GM23338 (cell line): ENCODE results near the gene KRT8. TPM values are rescaled to one million over a fixed set of nuclear protein-coding genes. Genes with fewer than 3 reads are reported as not detected.
A peak's percentile ranks its signal among the peaks of the same experiment; 100 is the strongest.
"Not testable (repeated sequence)": the region's sequence is repeated elsewhere in the genome, so short reads cannot be mapped to it uniquely, and the experiment has no call there.

Experiments
- ATAC-seq: fragments of 200-7000 bp; cut with Tn5 transposase; 3 replicates; pipeline ENCODE4 v1.9.1; 2020
- DNase-seq: peaks from one replicate; pipeline ENCODE4 v3.0.0-alpha.2; 2015; ENCODE audit warnings: low spot score
- H2AFZ ChIP-seq: fragments of 200-600 bp; sonication (generic); 2 replicates; pipeline ENCODE4 v1.8.0; 2016; ENCODE audit warnings: antibody characterized with exemption, mild to moderate bottlenecking, moderate library complexity
- H3F3A ChIP-seq: fragments of 200-600 bp; sonication (generic); replicated peaks from 2 replicates; pipeline ENCODE4 v1.8.0; 2017; ENCODE audit warnings: antibody characterized with exemption, mixed run types, low read depth
- H3K27ac ChIP-seq: fragments of 200-600 bp; sonication (generic); 2 replicates; pipeline ENCODE4 v1.6.1; 2016; ENCODE audit warnings: low read depth
- H3K27me3 ChIP-seq: fragments of 200-600 bp; sonication (generic); 2 replicates; pipeline ENCODE4 v1.8.0; 2016; ENCODE audit warnings: mild to moderate bottlenecking, mixed run types, moderate library complexity; ENCODE audit not compliant: insufficient read depth
- H3K36me3 ChIP-seq: fragments of 200-600 bp; sonication (generic); 2 replicates; pipeline ENCODE4 v1.8.0; 2016; ENCODE audit warnings: mild to moderate bottlenecking; ENCODE audit not compliant: insufficient read depth
- H3K4me1 ChIP-seq: fragments of 200-600 bp; sonication (generic); 2 replicates; pipeline ENCODE4 v1.8.0; 2016; ENCODE audit warnings: mild to moderate bottlenecking, moderate library complexity; ENCODE audit not compliant: insufficient read depth
- H3K4me2 ChIP-seq: fragments of 200-600 bp; sonication (generic); 2 replicates; pipeline ENCODE4 v1.7.1; 2017; ENCODE audit warnings: mixed run types
- H3K4me3 ChIP-seq: fragments of 200-600 bp; sonication (generic); 2 replicates; pipeline ENCODE4 v1.6.1; 2016; ENCODE audit warnings: mixed run types
- H3K79me2 ChIP-seq: fragments of 200-600 bp; sonication (generic); replicated peaks from 2 replicates; pipeline ENCODE4 v1.8.0; 2017; ENCODE audit warnings: mild to moderate bottlenecking; ENCODE audit not compliant: insufficient read depth
- H3K9me2 ChIP-seq: fragments of 200-600 bp; sonication (generic); 2 replicates; pipeline ENCODE4 v1.8.0; 2017; ENCODE audit not compliant: insufficient read depth
- H4K20me1 ChIP-seq: fragments of 200-600 bp; sonication (generic); replicated peaks from 2 replicates; pipeline ENCODE4 v1.8.0; 2017; ENCODE audit warnings: mild to moderate bottlenecking; ENCODE audit not compliant: insufficient read depth
- H3K27ac Mint-ChIP-seq: 2 replicates; pipeline ENCODE4 v1.8.0; 2020; ENCODE audit warnings: inconsistent platforms, mild to moderate bottlenecking, moderate library complexity, mixed read lengths
- H3K27me3 Mint-ChIP-seq: 3 replicates; pipeline ENCODE4 v1.8.0; 2022; ENCODE audit warnings: low read depth, mild to moderate bottlenecking, moderate library complexity, mixed read lengths, inconsistent platforms; ENCODE audit not compliant: insufficient read depth, poor library complexity
- H3K36me3 Mint-ChIP-seq: 3 replicates; pipeline ENCODE4 v1.8.0; 2021; ENCODE audit warnings: low read depth, mild to moderate bottlenecking, inconsistent platforms, moderate library complexity, mixed read lengths
- H3K4me1 Mint-ChIP-seq: 3 replicates; pipeline ENCODE4 v1.8.0; 2020; ENCODE audit warnings: mild to moderate bottlenecking, inconsistent platforms, mixed read lengths
- H3K4me3 Mint-ChIP-seq: 3 replicates; pipeline ENCODE4 v1.8.0; 2021; ENCODE audit warnings: moderate library complexity, mild to moderate bottlenecking, inconsistent platforms, mixed read lengths
- H3K9me3 Mint-ChIP-seq: 3 replicates; pipeline ENCODE4 v1.8.0; 2020; ENCODE audit warnings: moderate library complexity, mild to moderate bottlenecking, inconsistent platforms, mixed read lengths
- EZH2phosphoT487 ChIP-seq: fragments of 200-600 bp; sonication (generic); IDR thresholded peaks from one replicate; pipeline ENCODE4 v1.8.1; 2018; ENCODE audit warnings: antibody characterized with exemption; ENCODE audit not compliant: unreplicated experiment
- NANOG ChIP-seq: IDR thresholded peaks from 2 replicates; pipeline ENCODE4 v1.6.1; 2016; ENCODE audit warnings: antibody characterized with exemption, borderline replicate concordance
- POLR2AphosphoS5 ChIP-seq: IDR thresholded peaks from 2 replicates; pipeline ENCODE4 v1.6.1; 2016; ENCODE audit warnings: antibody characterized with exemption, low read depth
- STAT1 ChIP-seq: IDR thresholded peaks from one replicate; pipeline ENCODE4 v1.6.1; 2016; ENCODE audit warnings: antibody characterized with exemption; ENCODE audit not compliant: unreplicated experiment
- ZNF331 ChIP-seq: fragments of 250-450 bp; sonication (Bioruptor Pico); IDR thresholded peaks from 2 replicates; pipeline ENCODE4 v1.5.0; 2020; ENCODE audit warnings: low read depth, mild to moderate bottlenecking, moderate library complexity
- polyA plus RNA-seq: library from polyadenylated mRNA; unstranded; fragments of >200 nt; fragmentation: Nextera tagmentation; extraction: Ambion mirVana; gene quantifications from 2 replicates; pipeline ENCODE4 v1.2.1, GENCODE V29; 2016
- total RNA-seq: library from RNA; depleted of rRNA; stranded (reverse); fragments of >200 nt; shearing (Covaris generic); gene quantifications from 2 replicates; pipeline ENCODE4 v1.2.3, GENCODE V29; 2014
- TF ChIP-seq, protein P1 (sequence below), 2 experiments: fragments of 200-600 bp in 1 of 2; sonication (generic) in 1 of 2; conservative IDR thresholded peaks; 2 replicates each; pipeline versions ENCODE4 v1.5.1 to v1.6.1; 2016 to 2017; ENCODE audit warnings: antibody characterized with exemption in 2 of 2, low read depth in 2 of 2, mild to moderate bottlenecking in 2 of 2, moderate library complexity in 1 of 2
- TF ChIP-seq, protein P2 (sequence below): IDR thresholded peaks from one replicate; pipeline ENCODE4 v1.6.1; 2018; ENCODE audit warnings: antibody characterized with exemption; ENCODE audit not compliant: unreplicated experiment

KRT8 gene
- total and polyA plus RNA-seq, 2 experiments from 2014 or later: 250 to 322 TPM

DNA sequence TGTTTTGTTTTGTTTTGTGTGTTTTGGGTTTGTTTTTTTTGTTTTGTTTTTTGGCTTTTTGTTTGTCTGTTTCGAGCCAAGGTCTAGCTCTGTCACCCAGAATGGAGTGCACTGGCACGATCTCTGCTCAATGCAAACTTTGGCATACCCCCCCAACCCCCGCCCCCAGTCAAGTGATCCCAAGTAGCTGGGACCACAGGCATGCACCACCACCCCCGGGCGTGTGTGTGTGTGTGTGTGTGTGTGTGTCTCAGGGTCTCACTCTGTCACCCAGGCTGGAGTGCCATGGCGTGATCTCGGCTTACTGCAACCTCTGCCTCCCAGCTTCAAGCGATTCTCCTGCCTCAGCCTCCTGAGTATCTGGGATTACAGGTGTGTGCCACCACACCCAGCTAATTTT lies 24.4 kb downstream of the KRT8 start:
- H3F3A ChIP-seq, H2AFZ ChIP-seq, H4K20me1 ChIP-seq, DNase-seq, H3K4me3 ChIP-seq, H3K36me3 ChIP-seq, H3K4me2 ChIP-seq, H3K9me3 Mint-ChIP-seq, H3K9me2 ChIP-seq, H3K36me3 Mint-ChIP-seq, H3K79me2 ChIP-seq, H3K27ac ChIP-seq, ATAC-seq, H3K27me3 ChIP-seq, H3K27ac Mint-ChIP-seq, H3K27me3 Mint-ChIP-seq, H3K4me1 ChIP-seq: not testable (repeated sequence)
- Mint-ChIP-seq H3K4me1 (peaks cover 18% of the 10 kb centered on the region), H3K4me3 (peak overlapping the region; percentile 66; the same call in 1 of the 3 replicates)

DNA sequence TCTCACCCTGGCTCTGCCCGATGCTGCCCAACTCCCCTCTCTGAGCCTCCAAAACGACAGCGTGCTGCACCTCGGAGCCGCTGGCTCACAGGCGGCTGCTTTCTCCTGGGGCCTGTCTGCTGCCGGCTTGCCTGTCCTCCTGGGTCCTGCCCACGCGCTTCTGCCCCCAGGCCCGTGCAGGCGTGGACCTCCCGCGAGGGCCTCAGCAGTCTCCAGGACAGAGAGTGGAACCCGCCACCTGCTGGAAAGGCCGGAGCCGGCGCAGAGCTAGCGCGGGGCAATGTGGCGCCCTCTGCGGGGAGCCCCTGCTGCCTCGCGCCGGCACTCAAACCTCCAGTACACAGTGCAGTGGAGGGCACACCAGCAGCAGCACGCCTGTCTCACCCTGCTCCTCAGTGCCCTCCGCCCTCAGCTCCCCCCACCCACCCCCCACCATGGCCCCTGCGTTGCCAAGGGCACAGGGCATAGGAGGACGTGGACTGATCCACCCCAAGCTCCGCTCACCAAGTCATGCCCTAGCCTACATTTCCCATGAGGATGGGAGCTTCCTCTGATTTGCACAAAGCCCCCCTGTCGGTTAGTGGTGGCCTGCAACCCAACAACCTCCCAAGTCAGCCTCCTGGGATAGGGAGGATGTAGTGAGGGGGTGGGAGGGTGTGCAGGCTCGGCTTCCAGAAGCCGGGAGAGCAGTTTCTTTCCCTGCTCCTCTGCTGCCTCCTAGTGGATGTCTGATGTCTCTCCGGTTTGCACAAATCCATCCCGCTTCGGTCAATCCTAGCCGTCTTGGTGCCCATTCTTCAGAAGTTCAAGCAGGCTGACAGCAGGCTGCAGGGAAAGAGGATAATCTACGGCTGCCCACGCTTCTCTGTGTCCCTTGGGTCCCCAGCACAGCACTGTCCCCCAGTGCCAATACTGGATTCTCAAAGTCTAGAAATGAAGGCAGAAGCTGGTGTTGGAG lies 25.2 kb downstream of the KRT8 start:
- Histone ChIP-seq H3K4me1 (no peaks in the 10 kb centered on the region), H3K4me2 (peak overlapping the region; percentile 80), H3K9me2 (no peaks in the 10 kb centered on the region), H4K20me1 (no peaks in the 10 kb centered on the region), H2AFZ (peak overlapping the region; percentile 99), H3K4me3 (peak overlapping the region; percentile 61), H3F3A (no peaks in the 10 kb centered on the region; the same call in 1 of the 2 replicates), H3K36me3 (no peaks in the 10 kb centered on the region), H3K27ac (no peak overlapping the region), H3K27me3 (peaks cover 12% of the 10 kb centered on the region), H3K79me2 (no peaks in the 10 kb centered on the region)
- Mint-ChIP-seq H3K27ac (no peak overlapping the region), H3K9me3 (no peaks in the 10 kb centered on the region), H3K4me3 (peak overlapping the region; percentile 66), H3K27me3 (peaks cover 10% of the 10 kb centered on the region), H3K36me3 (no peaks in the 10 kb centered on the region), H3K4me1 (peaks cover 20% of the 10 kb centered on the region)
- ATAC-seq (peak; percentile 87), DNase-seq (peak; percentile 98)
- no peak for TF ChIP-seq EZH2phosphoT487
- TF ChIP-seq, protein P1, sequence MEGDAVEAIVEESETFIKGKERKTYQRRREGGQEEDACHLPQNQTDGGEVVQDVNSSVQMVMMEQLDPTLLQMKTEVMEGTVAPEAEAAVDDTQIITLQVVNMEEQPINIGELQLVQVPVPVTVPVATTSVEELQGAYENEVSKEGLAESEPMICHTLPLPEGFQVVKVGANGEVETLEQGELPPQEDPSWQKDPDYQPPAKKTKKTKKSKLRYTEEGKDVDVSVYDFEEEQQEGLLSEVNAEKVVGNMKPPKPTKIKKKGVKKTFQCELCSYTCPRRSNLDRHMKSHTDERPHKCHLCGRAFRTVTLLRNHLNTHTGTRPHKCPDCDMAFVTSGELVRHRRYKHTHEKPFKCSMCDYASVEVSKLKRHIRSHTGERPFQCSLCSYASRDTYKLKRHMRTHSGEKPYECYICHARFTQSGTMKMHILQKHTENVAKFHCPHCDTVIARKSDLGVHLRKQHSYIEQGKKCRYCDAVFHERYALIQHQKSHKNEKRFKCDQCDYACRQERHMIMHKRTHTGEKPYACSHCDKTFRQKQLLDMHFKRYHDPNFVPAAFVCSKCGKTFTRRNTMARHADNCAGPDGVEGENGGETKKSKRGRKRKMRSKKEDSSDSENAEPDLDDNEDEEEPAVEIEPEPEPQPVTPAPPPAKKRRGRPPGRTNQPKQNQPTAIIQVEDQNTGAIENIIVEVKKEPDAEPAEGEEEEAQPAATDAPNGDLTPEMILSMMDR (conservative IDR thresholded peaks at IDR 0.05; ENCODE audit: low read depth in 2 of 2): peak; percentile 75 to 92
- TF ChIP-seq, protein P2, sequence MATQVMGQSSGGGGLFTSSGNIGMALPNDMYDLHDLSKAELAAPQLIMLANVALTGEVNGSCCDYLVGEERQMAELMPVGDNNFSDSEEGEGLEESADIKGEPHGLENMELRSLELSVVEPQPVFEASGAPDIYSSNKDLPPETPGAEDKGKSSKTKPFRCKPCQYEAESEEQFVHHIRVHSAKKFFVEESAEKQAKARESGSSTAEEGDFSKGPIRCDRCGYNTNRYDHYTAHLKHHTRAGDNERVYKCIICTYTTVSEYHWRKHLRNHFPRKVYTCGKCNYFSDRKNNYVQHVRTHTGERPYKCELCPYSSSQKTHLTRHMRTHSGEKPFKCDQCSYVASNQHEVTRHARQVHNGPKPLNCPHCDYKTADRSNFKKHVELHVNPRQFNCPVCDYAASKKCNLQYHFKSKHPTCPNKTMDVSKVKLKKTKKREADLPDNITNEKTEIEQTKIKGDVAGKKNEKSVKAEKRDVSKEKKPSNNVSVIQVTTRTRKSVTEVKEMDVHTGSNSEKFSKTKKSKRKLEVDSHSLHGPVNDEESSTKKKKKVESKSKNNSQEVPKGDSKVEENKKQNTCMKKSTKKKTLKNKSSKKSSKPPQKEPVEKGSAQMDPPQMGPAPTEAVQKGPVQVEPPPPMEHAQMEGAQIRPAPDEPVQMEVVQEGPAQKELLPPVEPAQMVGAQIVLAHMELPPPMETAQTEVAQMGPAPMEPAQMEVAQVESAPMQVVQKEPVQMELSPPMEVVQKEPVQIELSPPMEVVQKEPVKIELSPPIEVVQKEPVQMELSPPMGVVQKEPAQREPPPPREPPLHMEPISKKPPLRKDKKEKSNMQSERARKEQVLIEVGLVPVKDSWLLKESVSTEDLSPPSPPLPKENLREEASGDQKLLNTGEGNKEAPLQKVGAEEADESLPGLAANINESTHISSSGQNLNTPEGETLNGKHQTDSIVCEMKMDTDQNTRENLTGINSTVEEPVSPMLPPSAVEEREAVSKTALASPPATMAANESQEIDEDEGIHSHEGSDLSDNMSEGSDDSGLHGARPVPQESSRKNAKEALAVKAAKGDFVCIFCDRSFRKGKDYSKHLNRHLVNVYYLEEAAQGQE: no peak
- no peak for TF ChIP-seq STAT1
- no peak for TF ChIP-seq ZNF331
- no peak for TF ChIP-seq POLR2AphosphoS5
- no peak for TF ChIP-seq NANOG
